Measurements from ENCODE around the gene NSMF.

The NSMF gene

DNA sequence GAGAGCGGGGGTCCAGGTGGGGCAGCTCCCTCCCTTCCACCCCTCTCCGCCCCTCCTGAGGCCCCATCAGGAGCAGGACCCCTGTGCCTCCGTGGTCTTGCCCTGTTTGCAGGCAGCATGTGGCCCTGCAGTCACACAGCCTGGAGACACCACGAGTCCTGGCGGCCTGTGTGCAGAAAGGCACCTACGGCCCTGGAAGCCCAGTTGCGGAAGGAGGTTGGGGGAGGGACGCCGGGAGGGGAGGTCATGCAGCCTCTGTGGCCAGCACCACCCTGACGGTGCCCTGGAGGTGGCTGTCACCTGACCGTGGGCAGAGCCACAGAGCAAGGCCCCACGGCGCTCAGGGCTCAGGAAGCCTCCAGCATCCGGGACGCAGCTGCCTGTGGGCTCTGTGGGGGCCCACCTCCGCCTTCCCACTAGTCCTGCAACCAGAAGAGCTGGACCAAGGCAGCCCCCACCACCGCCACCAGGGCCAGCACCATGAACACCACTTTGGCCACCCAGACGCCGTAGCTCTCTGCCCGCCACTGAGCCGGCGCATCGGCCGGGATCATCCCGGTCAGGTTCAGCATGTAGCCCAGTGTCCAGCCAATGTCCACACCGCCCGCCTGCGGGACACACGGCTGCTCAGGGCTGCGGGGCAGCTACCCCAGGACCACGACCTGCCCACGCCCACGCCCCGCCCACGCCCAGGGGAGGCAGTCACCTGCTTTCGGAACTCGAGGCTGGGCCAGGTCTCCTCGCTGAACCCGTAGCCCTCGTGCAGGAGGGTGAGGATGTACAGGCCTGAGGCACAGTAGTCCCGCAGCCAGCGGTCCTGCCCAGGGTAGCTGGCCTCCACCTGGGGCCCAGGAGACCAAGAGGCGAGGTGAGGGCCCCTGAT, 24.4 kb downstream of the NSMF start:
- ChIA-PET POLR2A (interaction anchor here (1.3 kb wide), 1 partner anchor 9 kb away, joined by 3 read pairs; no protein-coding TSS in a partner anchor), CTCF (no interaction called here)
- no peak for DNase-seq (ENCODE audit: extremely low spot score)
- TF ChIP-seq HDGF (IDR thresholded peaks at IDR 0.05; ENCODE audit: borderline replicate concordance) (no peak), LEF1 (IDR thresholded peaks at IDR 0.05; ENCODE audit: borderline replicate concordance) (no peak), ZNF384 (IDR thresholded peaks at IDR 0.05) (no peak), NFRKB (IDR thresholded peaks at IDR 0.05) (no peak)

DNA sequence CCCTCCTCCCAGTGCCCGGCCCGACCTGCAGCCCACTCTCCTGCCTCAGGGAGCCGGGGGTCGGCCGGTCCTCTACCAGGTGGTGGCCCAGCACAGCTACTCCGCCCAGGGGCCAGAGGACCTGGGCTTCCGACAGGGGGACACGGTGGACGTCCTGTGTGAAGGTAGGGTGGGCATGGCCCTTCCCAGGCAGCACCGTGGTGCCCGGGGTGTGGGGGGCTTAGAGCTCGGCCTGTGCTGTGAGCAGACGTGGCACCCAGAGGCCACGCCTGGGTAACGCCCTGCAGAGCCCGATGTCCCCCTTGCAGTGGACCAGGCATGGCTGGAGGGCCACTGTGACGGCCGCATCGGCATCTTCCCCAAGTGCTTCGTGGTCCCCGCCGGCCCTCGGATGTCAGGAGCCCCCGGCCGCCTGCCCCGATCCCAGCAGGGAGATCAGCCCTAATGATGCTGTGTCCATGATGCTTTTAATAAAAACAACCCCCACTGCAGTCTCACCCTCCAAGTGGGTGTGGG, 25.2 kb downstream of the NSMF start:
- CTCF ChIA-PET: no interaction called here

DNA sequence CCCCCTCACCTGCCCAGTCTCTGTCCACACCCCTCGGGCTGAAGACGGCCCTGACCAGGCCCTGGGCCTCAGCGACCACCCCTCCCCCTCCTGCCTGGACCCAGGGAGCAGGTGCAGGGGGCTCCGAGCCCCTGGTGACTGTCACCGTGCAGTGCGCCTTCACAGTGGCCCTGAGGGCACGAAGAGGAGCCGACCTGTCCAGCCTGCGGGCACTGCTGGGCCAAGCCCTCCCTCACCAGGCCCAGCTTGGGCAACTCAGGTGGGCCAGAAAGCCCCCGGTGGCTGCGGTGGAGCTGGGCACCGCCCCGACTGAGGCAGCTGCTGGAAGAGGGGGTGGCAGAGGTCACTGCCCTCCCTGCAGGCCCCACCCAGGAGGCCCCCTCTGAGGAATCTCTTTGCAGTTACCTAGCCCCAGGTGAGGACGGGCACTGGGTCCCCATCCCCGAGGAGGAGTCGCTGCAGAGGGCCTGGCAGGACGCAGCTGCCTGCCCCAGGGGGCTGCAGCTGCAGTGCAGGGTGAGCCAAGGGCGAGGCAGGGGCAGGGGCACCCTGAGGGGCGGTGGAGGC, 25.7 kb downstream of the NSMF start:
- no peak for DNase-seq (ENCODE audit: extremely low spot score)
- POLR2A ChIA-PET: interaction anchor here (1.2 kb wide), 1 partner anchor 10 kb away, joined by 3 read pairs; the partner anchor contains the start of genes EXD3 and NOXA1
- TF ChIP-seq L3MBTL2 (conservative IDR thresholded peaks at IDR 0.05): no peak
- TF ChIP-seq LEF1 (IDR thresholded peaks at IDR 0.05; ENCODE audit: borderline replicate concordance): no peak
- TF ChIP-seq NFRKB (IDR thresholded peaks at IDR 0.05): no peak
- TF ChIP-seq SP1 (IDR thresholded peaks at IDR 0.05): no peak
- TF ChIP-seq FOXK2 (IDR thresholded peaks at IDR 0.05): no peak
- no peak for TF ChIP-seq ELF4 (IDR thresholded peaks at IDR 0.05)
- no peak for TF ChIP-seq ARNT (IDR thresholded peaks at IDR 0.05)
- TF ChIP-seq ZNF384 (IDR thresholded peaks at IDR 0.05): no peak
- TF ChIP-seq BHLHE40 (IDR thresholded peaks at IDR 0.05; ENCODE audit: borderline replicate concordance): no peak
- CTCF ChIA-PET: no interaction called here

More for the DNA sequence above, 25.2 kb downstream of the NSMF start:
- DNase-seq (ENCODE audit: extremely low spot score): no peak
- TF ChIP-seq FOXM1 (IDR thresholded peaks at IDR 0.05; ENCODE audit: borderline replicate concordance) (no peak), NFRKB (IDR thresholded peaks at IDR 0.05) (no peak), LEF1 (IDR thresholded peaks at IDR 0.05; ENCODE audit: borderline replicate concordance) (no peak), ZNF384 (IDR thresholded peaks at IDR 0.05) (no peak), TARDBP (IDR thresholded peaks at IDR 0.05) (no peak), FOXK2 (IDR thresholded peaks at IDR 0.05) (no peak)
- TF ChIP-seq, protein P1, sequence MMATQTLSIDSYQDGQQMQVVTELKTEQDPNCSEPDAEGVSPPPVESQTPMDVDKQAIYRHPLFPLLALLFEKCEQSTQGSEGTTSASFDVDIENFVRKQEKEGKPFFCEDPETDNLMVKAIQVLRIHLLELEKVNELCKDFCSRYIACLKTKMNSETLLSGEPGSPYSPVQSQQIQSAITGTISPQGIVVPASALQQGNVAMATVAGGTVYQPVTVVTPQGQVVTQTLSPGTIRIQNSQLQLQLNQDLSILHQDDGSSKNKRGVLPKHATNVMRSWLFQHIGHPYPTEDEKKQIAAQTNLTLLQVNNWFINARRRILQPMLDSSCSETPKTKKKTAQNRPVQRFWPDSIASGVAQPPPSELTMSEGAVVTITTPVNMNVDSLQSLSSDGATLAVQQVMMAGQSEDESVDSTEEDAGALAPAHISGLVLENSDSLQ (IDR thresholded peaks at IDR 0.05): no peak
- POLR2A ChIA-PET: interaction anchor here (1.2 kb wide), 1 partner anchor 11 kb away, joined by 3 read pairs; the partner anchor contains the start of genes EXD3 and NOXA1

DNA sequence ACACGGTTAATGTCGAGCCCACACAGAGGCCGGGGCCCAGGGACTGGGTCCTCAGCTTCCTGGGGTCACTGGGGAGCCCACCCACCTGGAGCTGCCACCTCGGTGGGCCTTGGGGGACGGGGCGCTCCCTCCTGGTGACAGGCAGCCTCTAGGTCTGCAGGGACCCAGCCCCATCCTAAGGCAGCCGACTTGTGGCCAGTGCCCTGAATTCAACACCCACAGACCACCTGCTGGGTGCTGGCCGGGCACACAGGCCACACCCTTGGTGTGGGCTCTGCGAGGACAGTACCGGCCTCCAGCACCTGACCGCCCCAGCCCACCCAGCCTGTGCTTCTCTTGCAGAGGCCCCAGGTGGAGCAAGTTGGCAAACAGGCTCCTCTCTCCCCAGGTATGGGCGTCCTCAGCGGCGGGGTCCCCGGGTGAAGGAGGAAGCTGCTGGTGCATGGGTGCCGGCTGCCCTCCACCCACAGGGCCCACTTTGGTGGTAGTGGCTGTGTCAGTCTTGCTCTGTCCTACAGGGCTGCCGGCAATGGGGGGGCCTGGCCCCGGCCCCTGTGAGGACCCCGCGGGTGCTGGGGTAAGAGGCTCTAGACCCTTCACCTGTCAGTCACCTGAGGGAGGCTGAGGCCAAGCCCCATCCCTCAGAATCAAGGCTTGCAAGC, 26.3 kb downstream of the NSMF start:
- POLR2A ChIA-PET: interaction anchor here (1.2 kb wide), 1 partner anchor 10 kb away, joined by 3 read pairs; the partner anchor contains the start of genes EXD3 and NOXA1
- TF ChIP-seq ARNT (IDR thresholded peaks at IDR 0.05) (no peak), SUZ12 (IDR thresholded peaks at IDR 0.05) (no peak)
- CTCF ChIA-PET: interaction anchor here (0.8 kb wide), 1 partner anchor 13 kb away, joined by 3 read pairs; no protein-coding TSS in a partner anchor
- DNase-seq (ENCODE audit: extremely low spot score): no peak

DNA sequence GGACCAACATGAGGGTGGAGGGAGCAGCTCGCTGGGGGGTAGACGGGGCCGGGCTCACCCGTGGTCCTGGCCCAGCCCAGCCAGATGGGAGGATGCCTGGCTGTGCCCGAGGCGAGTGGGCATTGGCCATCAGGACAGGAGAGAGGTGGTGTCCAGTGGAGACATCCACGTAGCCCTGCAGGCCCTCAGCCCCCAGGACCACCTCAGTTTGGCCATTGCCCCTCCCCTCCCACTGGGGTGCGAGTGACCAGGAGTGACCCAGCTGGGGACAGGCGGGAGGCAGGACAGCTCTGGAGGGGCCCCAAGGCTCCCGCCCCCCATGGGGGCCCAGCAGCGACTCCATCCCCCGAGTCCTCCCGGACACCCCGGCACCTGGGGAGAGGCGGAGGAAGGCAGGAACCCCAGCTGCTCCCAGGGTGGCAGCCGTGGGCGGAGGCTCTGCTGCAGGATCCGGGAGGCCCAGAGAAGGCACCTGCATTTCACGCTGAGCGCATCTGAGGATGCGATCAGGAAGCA, 27.7 kb downstream of the NSMF start:
- no peak for TF ChIP-seq FOXM1 (IDR thresholded peaks at IDR 0.05; ENCODE audit: borderline replicate concordance)
- TF ChIP-seq FOXK2 (IDR thresholded peaks at IDR 0.05): no peak
- TF ChIP-seq L3MBTL2 (conservative IDR thresholded peaks at IDR 0.05): no peak
- TF ChIP-seq, protein P1 (IDR thresholded peaks at IDR 0.05): no peak
- no peak for TF ChIP-seq ELF4 (IDR thresholded peaks at IDR 0.05)
- no peak for TF ChIP-seq CTBP1 (IDR thresholded peaks at IDR 0.05; ENCODE audit: borderline replicate concordance)
- no peak for TF ChIP-seq BHLHE40 (IDR thresholded peaks at IDR 0.05; ENCODE audit: borderline replicate concordance)
- DNase-seq (ENCODE audit: extremely low spot score): no peak
- POLR2A ChIA-PET: no interaction called here
- CTCF ChIA-PET: no interaction called here

DNA sequence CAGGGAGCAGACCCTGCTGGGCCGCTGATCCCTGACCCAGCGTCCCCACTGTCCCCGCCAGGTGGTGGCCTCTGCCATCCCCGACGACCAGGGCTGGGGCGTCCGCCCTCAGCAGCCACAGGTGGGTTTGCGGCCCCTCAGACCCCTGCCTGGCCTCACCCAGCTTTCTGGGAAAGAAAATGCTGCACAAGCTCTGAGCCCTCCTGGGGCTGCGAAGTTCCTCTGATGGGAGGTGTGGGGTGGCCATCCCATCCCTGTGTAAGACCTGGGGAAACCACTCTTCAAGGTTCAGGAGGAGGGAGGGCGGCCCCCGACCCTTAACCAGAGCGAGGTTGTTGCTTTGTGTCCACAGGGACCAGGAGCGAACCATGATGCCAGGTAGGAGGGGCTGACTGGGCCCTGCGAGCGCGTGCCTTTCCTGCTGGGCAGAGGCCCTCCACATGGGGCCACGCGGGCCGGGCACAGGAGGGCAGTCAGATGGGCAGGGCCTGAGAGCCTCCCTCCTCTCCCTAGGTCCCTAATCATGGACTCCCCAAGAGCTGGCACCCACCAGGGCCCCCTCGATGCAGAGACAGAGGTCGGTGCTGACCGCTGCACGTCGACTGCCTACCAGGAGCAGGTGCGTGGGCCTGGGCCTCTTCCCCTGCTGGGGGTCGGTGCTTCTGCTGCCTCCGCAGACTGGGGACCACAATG, 28.3 kb downstream of the NSMF start:
- no peak for DNase-seq (ENCODE audit: extremely low spot score)
- CTCF ChIA-PET: no interaction called here
- POLR2A ChIA-PET: no interaction called here
- TF ChIP-seq CTBP1 (IDR thresholded peaks at IDR 0.05; ENCODE audit: borderline replicate concordance): no peak
- no peak for TF ChIP-seq ZNF384 (IDR thresholded peaks at IDR 0.05)
- no peak for TF ChIP-seq ARNT (IDR thresholded peaks at IDR 0.05)
- no peak for TF ChIP-seq SUZ12 (IDR thresholded peaks at IDR 0.05)
- TF ChIP-seq BHLHE40 (IDR thresholded peaks at IDR 0.05; ENCODE audit: borderline replicate concordance): no peak
- no peak for TF ChIP-seq FOXM1 (IDR thresholded peaks at IDR 0.05; ENCODE audit: borderline replicate concordance)
- TF ChIP-seq ELF4 (IDR thresholded peaks at IDR 0.05): no peak
- TF ChIP-seq, protein P1 (IDR thresholded peaks at IDR 0.05): no peak
- TF ChIP-seq LEF1 (IDR thresholded peaks at IDR 0.05; ENCODE audit: borderline replicate concordance): no peak
- no peak for TF ChIP-seq SP1 (IDR thresholded peaks at IDR 0.05)
- TF ChIP-seq NFRKB (IDR thresholded peaks at IDR 0.05): no peak
